Activated CD4-positive, alpha-beta T cell treated with anti-CD3 and anti-CD28 coated beads for 48 hours (primary cell): ENCODE measurements around the gene EEF1A2.

ENCODE experiments used
- DNase-seq: peaks from one replicate; pipeline ENCODE4 v3.0.0-alpha.2; 2020

Gene EEF1A2

GRCh38 chr20:63466861-63467260 is 32.0 kb downstream of the EEF1A2 start:
- no peak for DNase-seq

GRCh38 chr20:63466250-63466825 is 32.5 kb downstream of the EEF1A2 start:
- no peak for DNase-seq

GRCh38 chr20:63465380-63466249 is 33.3 kb downstream of the EEF1A2 start:
- no peak for DNase-seq

GRCh38 chr20:63464289-63464635 is 34.6 kb downstream of the EEF1A2 start:
- DNase-seq, result no peak

GRCh38 chr20:63463400-63464288 is 35.2 kb downstream of the EEF1A2 start:
- no peak for DNase-seq

- no peak for DNase-seq
These were observed 36.6 kb downstream of the EEF1A2 start for GRCh38 chr20:63462244-63462643.

- no peak for DNase-seq
These were observed 37.6 kb downstream of the EEF1A2 start for GRCh38 chr20:63461104-63461763.

- no peak for DNase-seq
These were observed 39.9 kb downstream of the EEF1A2 start for GRCh38 chr20:63459070-63459380.

GRCh38 chr20:63458170-63459069 is 40.5 kb downstream of the EEF1A2 start:
- DNase-seq, result no peak

GRCh38 chr20:63457737-63458136 is 41.1 kb downstream of the EEF1A2 start:
- no peak for DNase-seq

GRCh38 chr20:63456429-63457284 is 42.2 kb downstream of the EEF1A2 start:
- no peak for DNase-seq

GRCh38 chr20:63455568-63455859 is 43.4 kb downstream of the EEF1A2 start:
- no peak for DNase-seq

GRCh38 chr20:63454731-63455567 is 43.9 kb downstream of the EEF1A2 start:
- no peak for DNase-seq

- peak; percentile 32 for DNase-seq
These were observed 45.9 kb downstream of the EEF1A2 start for GRCh38 chr20:63452821-63453523.

- DNase-seq, result no peak
These were observed 46.5 kb downstream of the EEF1A2 start for GRCh38 chr20:63452341-63452740.

GRCh38 chr20:63451821-63452220 is 47.1 kb downstream of the EEF1A2 start:
- no peak for DNase-seq

GRCh38 chr20:63449796-63450730 is 48.8 kb downstream of the EEF1A2 start:
- DNase-seq, result no peak

GRCh38 chr20:63449025-63449424 is 49.9 kb downstream of the EEF1A2 start:
- DNase-seq, result no peak

GRCh38 chr20:63448031-63448430 is 50.9 kb downstream of the EEF1A2 start:
- DNase-seq, result no peak
